ENCODE results near the gene IFT81. TPM values are rescaled to one million over a fixed set of nuclear protein-coding genes. Genes with fewer than 3 reads are reported as not detected.

Gene IFT81
- total RNA-seq, 1 experiment from 2014 or later = 8.5 TPM

- Mint-ChIP-seq H3K27ac (ENCODE audit: low read depth, unreplicated experiment) (no peak overlapping the region), H3K27me3 (ENCODE audit: insufficient read depth, unreplicated experiment) (no peaks in the 10 kb centered on the region), H3K4me3 (ENCODE audit: unreplicated experiment) (no peak overlapping the region), H3K36me3 (ENCODE audit: insufficient read depth, unreplicated experiment) (no peaks in the 10 kb centered on the region), H3K9me3 (ENCODE audit: unreplicated experiment) (no peaks in the 10 kb centered on the region), H3K4me1 (ENCODE audit: insufficient read depth, unreplicated experiment) (peaks cover 15% of the 10 kb centered on the region)
- POLR2A ChIA-PET = interaction anchor here (1.7 to 6.0 kb wide), 2 partner anchors 21 to 35 kb away, joined by 5 to 112 read pairs; partner anchors contain the start of gene ATP2A2
- BruUV-seq (replicated peaks) = no TSS peak
- CTCF ChIA-PET = interaction anchor here (0.5 to 0.6 kb wide), 2 partner anchors 34 to 85 kb away, joined by 3 to 4 read pairs; no protein-coding TSS in a partner anchor
- intact Hi-C loops (cut with micrococcal nuclease) = loop anchor here (5.0 kb wide), 1 partner anchor 37 kb away; the partner anchor contains the start of gene ATP2A2
- TF ChIP-seq CTCF (IDR thresholded peaks at IDR 0.05; ENCODE audit: unreplicated experiment) = peak; percentile 28
- DNase-seq (ENCODE audit: unreplicated experiment) = peak; percentile 54
Observed at GRCh38 chr12:110245369-110245772, 121.2 kb downstream of the IFT81 start.

- H3K27me3 Mint-ChIP-seq (ENCODE audit: insufficient read depth, unreplicated experiment) = no peaks in the 10 kb centered on the region
- DNase-seq (ENCODE audit: unreplicated experiment) = no peak
- H3K36me3 Mint-ChIP-seq (ENCODE audit: insufficient read depth, unreplicated experiment) = no peaks in the 10 kb centered on the region
- peak overlapping the region; percentile 56 for H3K4me3 Mint-ChIP-seq (ENCODE audit: unreplicated experiment)
- peak overlapping the region; percentile 89 for H3K27ac Mint-ChIP-seq (ENCODE audit: low read depth, unreplicated experiment)
- ChIA-PET CTCF (interaction anchor here (0.6 to 1.5 kb wide), 4 partner anchors 22 to 137 kb away, joined by 3 to 6 read pairs (median 4); no protein-coding TSS in a partner anchor), POLR2A (interaction anchor here (0.6 to 6.0 kb wide), 10 partner anchors 14 to 196 kb away, joined by 3 to 112 read pairs (median 7); partner anchors contain the start of gene ATP2A2)
- H3K4me1 Mint-ChIP-seq (ENCODE audit: insufficient read depth, unreplicated experiment) = peaks cover 15% of the 10 kb centered on the region
- intact Hi-C loops (cut with micrococcal nuclease) = loop anchor here (5.0 kb wide), 1 partner anchor 36 kb away; the partner anchor contains the start of gene ATP2A2
- TF ChIP-seq CTCF (IDR thresholded peaks at IDR 0.05; ENCODE audit: unreplicated experiment) = no peak
- H3K9me3 Mint-ChIP-seq (ENCODE audit: unreplicated experiment) = no peaks in the 10 kb centered on the region
- BruUV-seq (replicated peaks) = no TSS peak
Observed at GRCh38 chr12:110246636-110247339, 122.6 kb downstream of the IFT81 start.

GRCh38 chr12:110247340-110248095, 123.4 kb downstream of the IFT81 start:
- no peak for TF ChIP-seq CTCF (IDR thresholded peaks at IDR 0.05; ENCODE audit: unreplicated experiment)
- no peaks in the 10 kb centered on the region for H3K27me3 Mint-ChIP-seq (ENCODE audit: insufficient read depth, unreplicated experiment)
- POLR2A ChIA-PET = interaction anchor here (0.5 to 6.0 kb wide), 26 partner anchors 9 to 221 kb away, joined by 3 to 112 read pairs (median 5); partner anchors contain the start of genes ANAPC7, ATP2A2, FAM216A and GPN3
- peaks cover 15% of the 10 kb centered on the region for H3K4me1 Mint-ChIP-seq (ENCODE audit: insufficient read depth, unreplicated experiment)
- H3K9me3 Mint-ChIP-seq (ENCODE audit: unreplicated experiment) = no peaks in the 10 kb centered on the region
- peak; percentile 86 for DNase-seq (ENCODE audit: unreplicated experiment)
- H3K4me3 Mint-ChIP-seq (ENCODE audit: unreplicated experiment) = peak overlapping the region; percentile 56
- CTCF ChIA-PET = interaction anchor here (0.6 to 1.6 kb wide), 8 partner anchors 18 to 129 kb away, joined by 3 to 6 read pairs (median 3); no protein-coding TSS in a partner anchor
- TSS peak; percentile 71 for BruUV-seq (replicated peaks)
- H3K27ac Mint-ChIP-seq (ENCODE audit: low read depth, unreplicated experiment) = peak overlapping the region; percentile 89
- intact Hi-C loops (cut with micrococcal nuclease) = loop anchor here (5.0 kb wide), 1 partner anchor 35 kb away; the partner anchor contains the start of gene ATP2A2
- H3K36me3 Mint-ChIP-seq (ENCODE audit: insufficient read depth, unreplicated experiment) = peaks cover under 1% of the 10 kb centered on the region
